CD14-positive monocyte (primary cell): ENCODE data around the gene STUB1. TPM values are rescaled to one million over a fixed set of nuclear protein-coding genes. Genes with fewer than 3 reads are reported as not detected.

Source experiments
- DNase-seq, 3 donors: peaks; one replicate each; pipeline ENCODE4 v3.0.0-alpha.2; 2011 to 2022
- H2AFZ ChIP-seq: 2 replicates; pipeline ENCODE4 v1.6.0; 2012; ENCODE audit warnings: mild to moderate bottlenecking, low read depth, low read length, inconsistent platforms; ENCODE audit not compliant: insufficient read depth, poor library complexity, severe bottlenecking
- H3K27ac ChIP-seq, 2 donors: 1 replicate in 1 of 2; 2 replicates in 1 of 2; pipeline ENCODE4 v1.5.1; 2012 to 2013; ENCODE audit warnings: low read length in 2 of 2, control low read depth in 1 of 2, inconsistent platforms in 1 of 2, low read depth in 1 of 2, mild to moderate bottlenecking in 1 of 2
- H3K27me3 ChIP-seq, 2 donors: one replicate each; pipeline versions ENCODE4 v1.6.0 to v1.6.1; 2011 to 2013; ENCODE audit warnings: low read length in 2 of 2; ENCODE audit not compliant: control insufficient read depth in 2 of 2, insufficient read depth in 2 of 2
- H3K36me3 ChIP-seq, 2 donors: replicated peaks in 1 of 2; 1 replicate in 1 of 2; 2 replicates in 1 of 2; pipeline versions ENCODE4 v1.5.1 to v1.6.1; 2012 to 2013; ENCODE audit warnings: low read length in 2 of 2, control low read depth in 1 of 2, inconsistent platforms in 1 of 2, mild to moderate bottlenecking in 1 of 2; ENCODE audit not compliant: insufficient read depth in 2 of 2, control insufficient read depth in 1 of 2
- H3K4me1 ChIP-seq, 2 donors: 1 replicate in 1 of 2; 2 replicates in 1 of 2; pipeline versions ENCODE4 v1.5.1 to v1.6.1; 2012 to 2013; ENCODE audit warnings: low read length in 2 of 2, control low read depth in 1 of 2, inconsistent platforms in 1 of 2, mild to moderate bottlenecking in 1 of 2, moderate library complexity in 1 of 2; ENCODE audit not compliant: insufficient read depth in 2 of 2, control insufficient read depth in 1 of 2
- H3K4me2 ChIP-seq: replicated peaks from 2 replicates; pipeline ENCODE3; 2012; ENCODE audit warnings: low read length, moderate library complexity, mild to moderate bottlenecking; ENCODE audit not compliant: poor library complexity, severe bottlenecking; ENCODE audit errors: extremely low read depth
- H3K4me3 ChIP-seq, 3 experiments: fragments of 200-600 bp in 1 of 3; sonication (generic) in 1 of 3; replicated peaks in 1 of 3; 1 replicate in 2 of 3; 2 replicates in 1 of 3; pipeline ENCODE4 v1.5.1; 2011 to 2013; ENCODE audit warnings: low read length in 3 of 3, mild to moderate bottlenecking in 3 of 3, control low read depth in 2 of 3, low read depth in 2 of 3, inconsistent platforms in 1 of 3, moderate library complexity in 1 of 3
- H3K79me2 ChIP-seq: 2 replicates; pipeline ENCODE4 v1.6.0; 2012; ENCODE audit warnings: mild to moderate bottlenecking, control low read depth, inconsistent platforms, low read length, moderate library complexity; ENCODE audit not compliant: insufficient read depth
- H3K9ac ChIP-seq: 2 replicates; pipeline ENCODE4 v1.6.0; 2017; ENCODE audit warnings: low read length, mild to moderate bottlenecking; ENCODE audit not compliant: insufficient read depth, poor library complexity, severe bottlenecking
- H3K9me3 ChIP-seq, 2 donors: replicated peaks in 1 of 2; 1 replicate in 1 of 2; 2 replicates in 1 of 2; pipeline versions ENCODE4 v1.5.1 to v1.6.1; 2012 to 2013; ENCODE audit warnings: low read length in 2 of 2, control low read depth in 1 of 2; ENCODE audit not compliant: control insufficient read depth in 1 of 2, insufficient read depth in 1 of 2
- H4K20me1 ChIP-seq: 2 replicates; pipeline ENCODE4 v1.6.0; 2012; ENCODE audit warnings: mild to moderate bottlenecking, low read length, control low read depth, moderate library complexity; ENCODE audit not compliant: insufficient read depth
- H3K27ac Mint-ChIP-seq, 7 donors: one replicate each; pipeline ENCODE4 v1.8.0; 2020; ENCODE audit warnings: mild to moderate bottlenecking in 7 of 7, mixed read lengths in 7 of 7, moderate library complexity in 6 of 7, inconsistent platforms in 2 of 7
- H3K27me3 Mint-ChIP-seq, 3 donors: one replicate each; pipeline ENCODE4 v1.8.0; 2021 to 2022; ENCODE audit warnings: low read depth in 3 of 3, mild to moderate bottlenecking in 3 of 3, mixed read lengths in 3 of 3, moderate library complexity in 3 of 3, inconsistent platforms in 1 of 3
- H3K36me3 Mint-ChIP-seq, 2 donors: one replicate each; pipeline ENCODE4 v1.8.0; 2020; ENCODE audit warnings: mixed read lengths in 2 of 2, inconsistent platforms in 1 of 2, mild to moderate bottlenecking in 1 of 2
- H3K4me1 Mint-ChIP-seq: one replicate; pipeline ENCODE4 v1.8.0; 2020; ENCODE audit warnings: mild to moderate bottlenecking, mixed read lengths
- H3K4me3 Mint-ChIP-seq, 2 donors: one replicate each; pipeline ENCODE4 v1.8.0; 2020; ENCODE audit warnings: mild to moderate bottlenecking in 2 of 2, mixed read lengths in 2 of 2, moderate library complexity in 1 of 2
- H3K9me3 Mint-ChIP-seq, 7 donors: one replicate each; pipeline ENCODE4 v1.8.0; 2020 to 2022; ENCODE audit warnings: mixed read lengths in 7 of 7, mild to moderate bottlenecking in 6 of 7, moderate library complexity in 6 of 7, inconsistent platforms in 2 of 7
- CTCF ChIP-seq: fragments of 200-600 bp; IDR thresholded peaks from one replicate; pipeline ENCODE4 v1.8.0; 2022; ENCODE audit warnings: antibody characterized with exemption, mild to moderate bottlenecking
- WGBS: methylation state at CpG from one replicate; pipeline ENCODE4 v1.1.5; 2013; ENCODE audit warnings: missing lambda C conversion rate; ENCODE audit not compliant: insufficient coverage; 5-methylcytosine and 5-hydroxymethylcytosine counted together
- intact Hi-C, 2 donors: fragments of 100-400 bp; cut with micrococcal nuclease; formaldehyde crosslinking; loops; one replicate each; pipeline versions ENCODE4 v1.15.0 to v1.15.1; 2023
- polyA plus RNA-seq, 3 donors: library from polyadenylated mRNA; depleted of rRNA in 1 of 3; unstranded in 2 of 3; stranded (reverse) in 1 of 3; fragments of 300-500 nt in 2 of 3; fragments of >200 nt in 1 of 3; fragmentation: Illumina TruSeq in 2 of 3; gene quantifications; 1 replicate in 2 of 3; 2 replicates in 1 of 3; pipeline ENCODE4 v1.2.3, GENCODE V29; 2012 to 2021

STUB1 gene
- polyA plus RNA-seq, 3 donors, result 83.3 to 108 (median 106) TPM

DNA sequence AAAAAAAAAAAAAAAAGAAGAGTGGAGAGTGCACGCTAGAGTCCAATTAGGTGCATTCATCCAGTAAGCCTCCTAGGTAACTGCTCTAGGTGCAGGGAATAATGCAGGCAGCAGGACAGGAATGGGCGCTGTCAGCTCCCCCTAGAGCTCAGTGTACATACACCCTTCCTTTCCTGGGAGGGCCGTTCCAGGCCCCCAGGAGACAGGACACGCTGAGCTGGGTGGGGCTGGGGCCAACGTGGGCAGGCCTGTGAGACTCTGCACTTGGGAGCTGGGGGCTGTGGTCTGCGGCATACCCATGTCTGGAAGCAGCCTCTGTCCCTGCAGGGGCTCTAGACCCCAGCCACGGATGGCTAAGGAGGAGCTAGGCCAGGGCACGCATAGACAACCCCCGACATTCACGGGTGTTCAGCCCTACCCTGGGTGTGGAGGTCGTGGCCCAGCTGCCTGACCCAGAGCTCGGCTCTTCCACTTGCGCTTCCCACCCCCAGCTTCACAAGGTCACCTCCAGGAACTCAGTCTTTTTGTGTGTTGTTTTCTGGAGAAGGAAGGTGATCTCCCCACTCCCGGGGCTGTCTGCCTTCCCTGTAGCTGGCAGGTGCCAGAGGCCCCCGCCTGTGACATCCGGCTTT lies 39.7 kb downstream of the STUB1 start:
- Histone ChIP-seq H3K4me2 (peak overlapping the region; percentile 100), H3K27ac (no peak overlapping the region), H3K4me3 (peak overlapping the region in 2 of 3 experiments; percentile 51 to 88), H3K27me3 (peaks cover 11 to 47% of the 10 kb centered on the region in 2 donors), H3K4me1 (peaks cover 25 to 40% of the 10 kb centered on the region in 2 donors), H3K9me3 (peaks cover 4 to 9% of the 10 kb centered on the region in 2 donors), H3K9ac (peak overlapping the region; percentile 72), H4K20me1 (peaks cover 20% of the 10 kb centered on the region), H3K79me2 (no peaks in the 10 kb centered on the region), H2AFZ (peak overlapping the region; percentile 100), H3K36me3 (no peaks in the 10 kb centered on the region)
- Mint-ChIP-seq H3K9me3 (peaks cover 0 to 3% (median 0%) of the 10 kb centered on the region in 7 donors), H3K4me3 (peak overlapping the region; percentile 79 to 87), H3K36me3 (peaks cover 5 to 7% of the 10 kb centered on the region in 2 donors), H3K27me3 (peaks cover 36 to 48% (median 37%) of the 10 kb centered on the region in 3 donors), H3K27ac (peak overlapping the region in 1 of 7 donors; percentile 61), H3K4me1 (peaks cover 19% of the 10 kb centered on the region)
- intact Hi-C loops, result no loop called here
- WGBS, result 7% methylated on average over 10 of the region's 16 CpGs
- no peak for TF ChIP-seq CTCF
- DNase-seq, result no peak

GRCh38 chr16:720447-720989 lies 40.3 kb downstream of the STUB1 start:
- peaks cover 11 to 53% of the 10 kb centered on the region in 2 donors for H3K27me3 ChIP-seq
- intact Hi-C loops, result no loop called here
- H3K27ac Mint-ChIP-seq, result peak overlapping the region in 2 of 7 donors; percentile 30 to 61
- H3K4me3 ChIP-seq, result peak overlapping the region; percentile 51 to 88 (median 54)
- peaks cover 4 to 9% of the 10 kb centered on the region in 2 donors for H3K9me3 ChIP-seq
- DNase-seq, result no peak
- peaks cover 5 to 7% of the 10 kb centered on the region in 2 donors for H3K36me3 Mint-ChIP-seq
- peaks cover 39 to 54% (median 40%) of the 10 kb centered on the region in 3 donors for H3K27me3 Mint-ChIP-seq
- H2AFZ ChIP-seq, result peak overlapping the region; percentile 100
- H4K20me1 ChIP-seq, result peaks cover 20% of the 10 kb centered on the region
- peaks cover 19% of the 10 kb centered on the region for H3K4me1 Mint-ChIP-seq
- peak overlapping the region; percentile 72 for H3K9ac ChIP-seq
- H3K36me3 ChIP-seq, result no peaks in the 10 kb centered on the region
- H3K79me2 ChIP-seq, result no peaks in the 10 kb centered on the region
- WGBS, result 0% methylated on average over 34 of the region's 38 CpGs
- peak overlapping the region; percentile 79 to 87 for H3K4me3 Mint-ChIP-seq
- peaks cover 25 to 35% of the 10 kb centered on the region in 2 donors for H3K4me1 ChIP-seq
- peaks cover 0 to 3% (median 0%) of the 10 kb centered on the region in 7 donors for H3K9me3 Mint-ChIP-seq
- H3K4me2 ChIP-seq, result peak overlapping the region; percentile 100
- peak overlapping the region in 1 of 2 donors; percentile 36 for H3K27ac ChIP-seq
- TF ChIP-seq CTCF, result peak; percentile 10
